Measurements from ENCODE around the gene DNAJC24.

Gene DNAJC24

DNA sequence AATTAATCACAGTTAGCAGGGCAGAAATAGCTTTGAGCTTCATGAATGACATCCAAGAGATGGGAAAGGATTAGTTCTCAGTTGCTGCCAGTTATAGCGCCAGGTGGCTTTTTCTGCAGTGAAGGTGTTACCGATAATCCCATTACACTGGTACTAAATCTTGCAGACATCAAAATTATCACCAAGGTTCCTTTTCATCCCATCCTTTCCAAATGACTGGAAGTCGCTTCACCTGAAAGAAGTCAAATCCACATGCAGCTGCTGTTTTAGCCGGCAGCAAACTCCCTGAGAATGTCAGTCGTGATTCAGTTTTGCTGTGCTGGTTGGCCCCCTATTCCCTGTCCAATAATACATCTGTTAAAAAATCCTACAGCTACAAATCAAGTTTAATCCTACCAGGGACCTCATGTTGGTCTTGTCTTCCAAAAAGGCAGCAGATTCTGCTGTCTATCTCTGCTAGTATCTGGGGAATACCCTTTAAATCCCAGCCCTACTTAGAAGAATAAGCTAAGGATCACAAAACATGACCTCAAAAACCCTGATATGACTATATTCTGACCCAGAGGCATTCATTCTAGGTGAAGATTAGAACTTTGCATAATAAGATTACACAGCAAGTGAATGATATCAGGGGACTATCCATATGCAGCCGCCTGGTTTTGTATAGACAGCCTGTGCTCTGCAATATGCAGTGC, 108.0 kb downstream of the DNAJC24 start:
- DNase-seq: no peak
- intact Hi-C loops (cut with DNase I): no loop called here

DNA sequence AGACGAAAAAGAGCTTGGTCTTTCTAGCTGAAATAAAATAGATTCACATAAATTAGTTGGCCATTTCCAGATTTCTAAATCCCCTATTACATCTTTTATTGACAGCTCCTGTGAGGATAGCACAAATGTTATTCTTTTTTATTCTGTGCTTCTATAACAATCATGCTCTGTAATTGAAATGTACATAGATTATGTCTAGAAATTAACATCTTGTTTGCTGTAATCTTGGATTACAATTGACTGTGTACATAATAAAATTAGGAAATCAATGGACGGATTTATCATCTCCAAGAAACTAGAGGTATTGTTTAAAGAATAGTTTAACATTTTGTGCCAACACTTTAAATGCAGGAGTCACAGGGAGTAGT, 108.5 kb downstream of the DNAJC24 start:
- no peak for DNase-seq
- intact Hi-C loops (cut with DNase I): no loop called here

DNA sequence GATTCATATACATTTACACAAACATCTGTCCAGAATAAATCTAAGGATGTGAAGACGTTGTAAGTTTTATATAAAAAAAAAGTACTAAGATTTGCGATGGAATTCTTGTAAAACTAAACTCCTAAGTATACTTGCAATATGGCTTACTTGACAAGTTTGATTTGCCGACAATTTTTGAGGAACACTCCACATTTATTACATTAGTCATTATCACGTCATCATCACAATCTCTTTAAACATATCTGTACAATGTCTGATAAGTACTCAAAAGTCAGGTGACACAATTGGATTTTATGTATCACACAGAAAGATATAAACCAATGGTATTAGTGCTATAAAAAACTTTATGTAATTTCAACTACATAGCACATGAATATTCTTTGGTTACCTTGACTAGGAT, 109.4 kb downstream of the DNAJC24 start:
- DNase-seq: no peak
- intact Hi-C loops (cut with DNase I): no loop called here

DNA sequence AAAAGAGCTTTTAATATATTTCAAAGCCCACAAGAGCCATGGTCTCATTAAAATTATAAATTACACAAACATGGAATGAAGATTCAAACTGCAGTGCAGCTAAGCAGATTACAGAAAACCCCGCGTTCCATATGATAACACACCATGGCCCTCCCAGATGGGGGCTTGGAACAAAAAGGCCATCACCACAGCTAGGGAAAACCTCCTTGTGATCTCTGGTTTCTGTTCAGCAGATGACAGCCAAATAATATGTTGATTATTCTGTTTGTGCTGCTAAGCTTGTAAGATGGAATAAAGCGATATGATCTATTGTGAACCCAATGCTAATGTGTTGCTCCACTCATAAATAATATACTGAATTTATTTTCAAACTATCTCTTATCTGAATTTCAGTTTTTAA, 111.3 kb downstream of the DNAJC24 start:
- no peak for DNase-seq
- intact Hi-C loops (cut with DNase I): no loop called here

Measured in head of caudate nucleus (tissue), 42 donors.